GM18907 (cell line): ENCODE measurements around the gene CHID1.

Experiments
- ATAC-seq: cut with Tn5 transposase; IDR thresholded peaks from one replicate; pipeline ENCODE4 v1.9.1; 2021; ENCODE audit warnings: mild to moderate bottlenecking, moderate library complexity; ENCODE audit not compliant: unreplicated experiment

CHID1 gene

DNA sequence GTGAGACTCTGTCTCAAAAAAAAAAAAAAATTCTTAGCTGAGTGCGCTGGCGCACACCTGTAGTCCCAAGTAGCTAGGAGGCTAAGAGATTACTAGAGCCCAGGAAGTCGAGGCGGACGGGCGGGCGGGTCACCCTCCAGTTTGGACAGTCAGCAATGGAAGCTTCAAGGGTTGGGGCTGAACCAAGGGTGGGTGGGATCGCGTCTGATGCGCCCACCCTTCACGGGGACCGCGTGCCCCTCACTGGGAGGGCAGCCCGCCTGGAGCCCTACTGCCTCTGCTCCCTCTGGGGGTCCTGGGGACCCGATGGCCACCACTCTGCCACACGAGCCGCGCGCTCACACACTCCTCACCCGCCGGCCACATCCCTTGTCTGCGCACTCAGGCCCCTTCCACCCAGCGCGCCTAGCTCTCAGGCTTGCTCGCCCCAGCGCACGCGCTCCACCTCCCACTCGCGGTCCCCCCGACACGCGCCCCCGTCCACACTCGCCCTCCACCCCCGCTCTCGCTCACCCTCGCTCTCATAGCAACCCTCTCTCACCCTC, 494 bp downstream of the CHID1 start:
- ATAC-seq: peak; percentile 13

DNA sequence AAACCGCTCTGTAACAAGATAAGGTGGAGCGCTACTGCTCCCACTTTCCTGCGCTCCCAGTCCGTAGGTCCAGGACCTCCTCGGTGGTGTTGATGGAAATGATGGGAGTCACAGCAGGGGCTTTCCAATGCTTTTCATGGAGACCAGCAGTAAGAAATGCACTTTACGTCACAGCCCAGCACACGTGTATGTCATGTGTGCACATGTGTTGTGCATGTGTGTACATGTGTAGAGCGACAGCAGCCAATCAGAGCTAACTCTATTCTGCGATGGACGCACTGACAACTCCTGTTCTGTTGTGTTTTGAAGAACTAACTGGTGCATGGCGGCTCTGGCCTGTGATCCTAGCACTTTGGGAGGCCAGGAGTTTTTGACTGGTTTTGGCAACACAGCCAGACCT, 1.2 kb downstream of the CHID1 start:
- ATAC-seq: no peak

DNA sequence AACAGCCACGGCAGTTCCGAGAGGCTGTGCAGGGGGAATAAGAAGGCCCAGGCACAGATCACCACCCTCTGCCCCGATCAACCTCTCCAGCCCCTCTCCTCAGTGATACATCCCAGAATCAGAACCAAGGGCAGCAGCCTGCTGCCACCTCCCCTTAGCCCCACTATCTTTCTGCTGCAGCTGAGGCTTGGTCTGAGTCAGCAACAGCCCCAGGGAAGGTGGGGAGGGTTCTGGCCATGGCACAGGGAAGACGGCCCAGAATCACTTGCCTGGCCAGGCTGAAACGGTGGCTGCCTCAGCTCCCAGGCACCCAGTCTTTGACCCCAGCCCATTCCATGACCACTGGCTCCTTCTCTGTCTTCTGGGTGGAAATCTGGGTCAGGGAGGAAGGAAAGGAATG, 2.3 kb downstream of the CHID1 start:
- ATAC-seq: no peak

DNA sequence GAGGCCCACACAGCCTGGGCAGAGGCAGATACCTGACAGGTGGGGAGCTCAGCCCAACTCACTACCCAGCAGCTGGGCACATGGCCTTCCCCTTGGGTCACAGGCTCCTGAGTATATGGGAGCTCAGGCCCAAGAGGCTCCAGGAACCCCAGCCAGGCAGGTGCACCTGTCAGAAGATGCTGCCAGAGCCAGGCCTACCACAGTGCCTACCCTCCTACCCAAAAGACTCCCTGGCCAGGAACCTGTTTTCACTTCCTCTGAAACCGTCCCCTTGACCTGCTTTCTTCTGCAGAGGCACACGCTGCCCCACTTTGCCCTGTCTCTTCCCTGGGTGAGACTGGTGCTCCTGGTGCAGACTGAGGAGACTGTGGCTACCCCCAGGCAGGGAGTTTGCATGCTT, 2.9 kb downstream of the CHID1 start:
- ATAC-seq: no peak

- ATAC-seq: no peak
Observed at GRCh38 chr11:905952-906351, 4.7 kb downstream of the CHID1 start.

DNA sequence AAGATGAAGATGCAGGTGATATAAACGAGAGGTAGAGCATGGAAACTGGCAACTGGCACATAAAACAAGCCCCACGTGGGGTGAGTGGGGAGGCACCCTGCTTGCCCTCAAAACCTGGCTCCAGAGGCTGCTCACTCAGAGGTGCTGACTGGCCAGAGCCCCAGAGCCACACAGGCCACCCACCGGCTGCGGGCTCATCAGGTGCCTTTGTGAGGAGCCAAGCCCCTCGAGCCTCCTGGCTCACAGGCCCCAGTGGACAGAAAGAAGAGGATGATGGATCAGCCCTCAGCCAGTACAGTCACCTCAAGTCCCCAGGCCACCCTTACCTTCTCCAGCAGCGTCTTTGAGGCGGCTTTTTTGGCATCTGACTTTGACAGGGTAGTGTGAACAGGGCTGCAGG, 6.2 kb downstream of the CHID1 start:
- no peak for ATAC-seq

GRCh38 chr11:901452-902061, 9.1 kb downstream of the CHID1 start:
- no peak for ATAC-seq

DNA sequence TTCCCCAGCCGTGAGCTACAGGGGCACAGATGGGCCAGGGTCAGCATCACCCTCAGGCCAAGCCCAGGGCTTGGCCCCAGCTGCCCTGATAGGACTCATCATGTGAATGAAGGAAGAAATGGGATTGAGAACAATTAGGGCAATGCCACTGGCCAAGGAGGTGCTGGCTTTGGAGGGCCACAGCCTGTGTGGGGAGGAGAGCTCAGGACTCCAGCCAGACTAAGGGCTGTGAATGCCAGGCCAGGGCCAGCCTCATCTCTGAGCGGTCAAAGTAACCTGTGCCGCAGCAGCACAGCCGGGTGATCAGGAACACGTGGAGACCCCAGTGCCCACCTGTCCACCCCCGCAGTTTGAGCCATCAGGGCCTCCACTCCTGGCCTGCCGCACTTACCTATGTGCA, 10.1 kb downstream of the CHID1 start:
- ATAC-seq: no peak

DNA sequence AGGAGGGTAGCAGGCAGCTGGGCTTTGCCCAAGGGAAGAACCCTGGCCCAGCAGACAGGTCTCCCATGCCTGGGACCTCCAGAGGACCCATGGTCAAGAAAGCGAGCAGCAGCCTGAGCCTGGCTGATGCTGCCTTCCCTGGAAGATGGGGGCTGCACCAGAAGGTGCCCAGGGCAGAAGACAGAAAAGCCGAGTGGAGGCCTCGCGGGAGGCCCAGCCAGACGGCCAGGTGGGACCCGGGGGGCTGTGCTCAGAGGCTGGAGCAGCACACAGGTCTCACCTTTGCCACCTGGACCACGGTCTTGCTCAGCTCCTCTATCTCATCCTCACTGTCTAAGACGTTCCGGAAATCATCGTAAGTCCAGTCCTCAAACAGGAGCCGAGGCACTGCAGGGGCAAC, 10.9 kb downstream of the CHID1 start:
- ATAC-seq: no peak

GRCh38 chr11:898540-899190, 11.9 kb downstream of the CHID1 start:
- ATAC-seq: no peak

- ATAC-seq: no peak
Observed at GRCh38 chr11:898143-898511, 12.5 kb downstream of the CHID1 start.

DNA sequence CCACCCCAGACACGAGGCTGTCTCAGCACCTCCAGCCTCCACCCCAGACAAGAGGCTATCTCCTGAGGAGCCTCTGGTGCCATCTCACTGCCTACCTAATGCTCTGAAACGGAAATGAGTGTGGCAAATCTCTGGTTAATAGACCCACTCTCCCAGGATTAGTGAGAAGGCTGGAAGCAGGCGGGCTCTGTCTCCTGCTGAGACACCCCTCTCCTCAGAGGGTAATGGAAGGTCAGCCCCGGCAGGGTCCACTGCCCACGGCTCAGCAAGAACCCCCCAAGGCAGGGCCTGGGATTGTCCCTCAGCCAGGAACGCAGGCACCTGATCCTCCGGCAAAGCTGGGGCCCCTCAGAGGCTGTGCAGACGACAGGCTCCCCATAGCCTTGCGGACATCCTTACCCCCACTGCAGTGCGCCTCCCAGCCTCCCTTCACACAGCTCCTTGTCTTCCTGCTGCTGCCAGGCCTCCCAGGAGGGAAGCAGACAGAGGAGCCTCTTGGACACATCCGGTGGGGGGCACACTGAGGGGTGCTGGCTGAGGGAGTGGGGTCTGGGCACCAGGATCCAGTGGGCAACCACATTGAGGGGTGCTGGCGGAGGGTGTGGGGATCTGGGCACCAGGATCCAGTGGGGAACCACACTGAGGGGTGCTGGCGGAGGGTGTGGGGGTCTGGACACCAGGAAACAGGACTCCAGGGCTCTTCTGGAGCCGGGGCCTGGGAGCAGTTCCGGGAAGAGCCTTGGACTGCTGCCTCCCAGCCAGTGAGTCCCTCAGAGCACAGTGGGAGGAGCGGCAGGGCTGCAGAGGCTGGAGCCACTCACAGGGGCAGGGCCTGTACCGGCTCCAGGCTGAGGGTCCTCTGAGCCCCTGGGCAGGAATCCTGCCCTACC, 13.1 kb downstream of the CHID1 start:
- no peak for ATAC-seq

DNA sequence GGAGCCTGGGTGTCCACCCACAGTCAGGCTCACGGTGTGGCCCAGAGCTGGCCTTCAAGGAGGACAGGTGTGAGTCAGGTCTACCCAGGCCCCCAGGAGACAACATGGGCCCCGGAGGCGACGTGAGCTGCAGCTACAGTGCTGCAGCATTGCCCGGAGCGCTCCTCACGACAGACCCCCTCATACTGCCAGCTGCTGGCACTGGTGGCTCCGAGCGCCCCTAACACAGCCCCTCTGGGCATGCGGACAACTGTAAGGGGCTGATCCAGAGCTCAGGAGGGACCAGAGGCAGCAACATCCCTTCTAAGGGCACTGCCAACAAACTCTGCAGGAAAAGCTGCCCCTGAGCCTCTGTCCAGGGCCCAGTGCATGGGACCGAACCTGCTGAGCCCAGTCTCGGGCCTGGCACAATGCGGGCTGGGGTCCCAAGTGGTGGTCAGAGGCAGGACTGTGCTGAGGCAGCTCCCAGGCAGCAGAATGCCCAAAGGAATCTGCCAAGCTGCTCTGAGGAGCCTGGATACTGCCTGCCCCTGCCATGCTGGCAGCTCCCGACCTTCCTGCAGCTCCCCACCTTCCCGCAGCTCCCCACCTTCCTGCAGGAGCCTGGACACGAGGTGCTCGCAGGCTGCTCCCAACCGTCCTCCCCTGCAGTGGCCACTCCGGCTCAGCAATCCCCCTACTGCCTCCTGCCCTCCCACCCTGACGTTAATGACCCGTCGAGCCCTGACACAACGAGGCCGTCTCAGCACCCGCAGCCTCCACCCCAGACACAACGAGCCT, 15.1 kb downstream of the CHID1 start:
- ATAC-seq: no peak

DNA sequence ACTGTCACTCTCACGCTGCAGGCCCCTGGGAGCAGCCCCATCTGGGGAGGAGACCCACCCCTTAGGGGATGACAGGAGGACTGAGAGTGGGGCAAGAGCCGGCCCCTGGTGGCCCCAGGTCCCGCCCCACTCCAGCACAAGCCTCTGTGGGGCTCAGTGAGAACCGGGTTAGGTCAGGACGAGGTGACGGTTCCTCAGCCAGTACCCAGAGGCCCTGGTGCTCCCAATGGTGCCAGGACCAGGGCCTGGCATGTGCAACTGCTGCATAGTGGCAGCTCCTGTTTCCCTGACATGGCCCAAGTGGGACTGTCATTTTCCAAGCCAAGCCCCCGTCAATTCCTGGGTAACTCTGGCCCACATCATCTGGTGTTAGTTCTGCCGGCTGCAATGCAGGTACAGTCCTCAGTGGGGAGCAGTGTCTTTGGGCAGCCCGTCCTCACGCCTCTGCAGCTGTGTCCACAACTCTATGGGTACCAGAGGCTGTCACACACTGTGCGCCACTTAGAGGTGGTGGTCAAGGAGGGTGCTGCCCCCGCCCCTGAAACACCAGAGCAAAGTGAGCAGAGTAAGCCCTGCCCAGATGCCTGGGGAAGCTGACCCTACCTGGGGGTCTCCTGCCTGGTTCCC, 15.9 kb downstream of the CHID1 start:
- ATAC-seq: no peak

- ATAC-seq: no peak
Observed at GRCh38 chr11:893008-893654, 17.5 kb downstream of the CHID1 start.

DNA sequence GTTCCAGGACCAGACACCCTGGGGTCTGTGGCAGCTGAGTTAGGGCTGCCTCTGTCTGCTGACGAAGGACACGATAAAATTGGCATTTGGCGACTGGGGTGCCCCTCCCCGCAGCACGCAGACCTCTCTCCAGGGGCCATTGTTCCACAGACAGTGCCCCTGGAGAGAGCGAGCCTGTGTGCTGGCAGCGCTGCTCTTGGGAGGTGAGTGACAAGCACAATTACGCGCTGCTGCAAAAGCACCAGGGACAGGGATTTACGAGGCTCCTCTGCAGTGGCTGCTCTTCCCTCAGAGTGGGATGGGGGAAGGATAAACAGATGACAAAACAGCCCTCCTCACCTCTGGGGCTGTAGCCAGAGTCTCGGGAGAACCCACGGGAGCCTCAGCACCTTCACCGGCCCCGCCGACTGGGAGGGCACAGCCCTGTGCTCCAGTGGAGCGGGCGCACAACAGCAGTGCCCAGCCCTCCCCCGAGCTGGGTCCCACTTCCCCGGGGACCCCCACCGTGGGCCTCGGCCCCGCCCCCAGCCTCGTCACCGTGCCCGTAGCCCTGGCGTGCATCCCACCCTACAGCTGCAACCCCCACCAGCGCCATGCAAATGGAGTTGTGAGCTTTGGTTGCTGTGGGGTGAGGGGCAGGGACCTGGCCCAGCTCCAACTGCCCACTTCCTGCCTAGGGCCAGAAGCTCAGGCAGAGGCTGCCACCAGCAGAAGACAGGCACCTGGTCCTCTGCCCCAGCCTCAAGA, 19.6 kb downstream of the CHID1 start:
- no peak for ATAC-seq

- ATAC-seq: no peak
Observed at GRCh38 chr11:889687-890475, 20.7 kb downstream of the CHID1 start.

DNA sequence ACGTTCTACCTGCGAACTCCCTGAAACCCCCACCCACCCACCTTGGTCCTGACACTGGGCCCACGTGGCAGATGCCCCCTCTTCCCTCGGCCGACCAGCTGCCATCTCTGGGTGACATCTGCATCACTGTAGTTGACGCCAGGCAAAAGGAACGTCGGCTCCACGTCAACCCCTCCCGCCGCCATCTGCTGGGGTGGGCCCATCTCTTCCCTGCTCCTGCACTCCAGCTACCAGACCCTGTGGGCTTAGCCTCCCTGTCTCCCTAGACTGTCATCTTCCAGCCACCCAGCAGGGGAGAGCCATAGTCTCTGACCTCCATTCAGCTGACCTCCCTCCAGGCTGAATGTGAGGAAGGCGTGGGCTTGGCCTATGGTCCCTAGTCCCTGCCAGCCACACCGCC, 21.4 kb downstream of the CHID1 start:
- no peak for ATAC-seq
